HG02798 (cell line): Measurements from ENCODE around the gene ZIC4.

Experiments
- ATAC-seq: cut with Tn5 transposase; IDR thresholded peaks from one replicate; pipeline ENCODE4 v1.9.1; 2021; ENCODE audit warnings: mild to moderate bottlenecking; ENCODE audit not compliant: unreplicated experiment, poor library complexity

The ZIC4 gene

DNA sequence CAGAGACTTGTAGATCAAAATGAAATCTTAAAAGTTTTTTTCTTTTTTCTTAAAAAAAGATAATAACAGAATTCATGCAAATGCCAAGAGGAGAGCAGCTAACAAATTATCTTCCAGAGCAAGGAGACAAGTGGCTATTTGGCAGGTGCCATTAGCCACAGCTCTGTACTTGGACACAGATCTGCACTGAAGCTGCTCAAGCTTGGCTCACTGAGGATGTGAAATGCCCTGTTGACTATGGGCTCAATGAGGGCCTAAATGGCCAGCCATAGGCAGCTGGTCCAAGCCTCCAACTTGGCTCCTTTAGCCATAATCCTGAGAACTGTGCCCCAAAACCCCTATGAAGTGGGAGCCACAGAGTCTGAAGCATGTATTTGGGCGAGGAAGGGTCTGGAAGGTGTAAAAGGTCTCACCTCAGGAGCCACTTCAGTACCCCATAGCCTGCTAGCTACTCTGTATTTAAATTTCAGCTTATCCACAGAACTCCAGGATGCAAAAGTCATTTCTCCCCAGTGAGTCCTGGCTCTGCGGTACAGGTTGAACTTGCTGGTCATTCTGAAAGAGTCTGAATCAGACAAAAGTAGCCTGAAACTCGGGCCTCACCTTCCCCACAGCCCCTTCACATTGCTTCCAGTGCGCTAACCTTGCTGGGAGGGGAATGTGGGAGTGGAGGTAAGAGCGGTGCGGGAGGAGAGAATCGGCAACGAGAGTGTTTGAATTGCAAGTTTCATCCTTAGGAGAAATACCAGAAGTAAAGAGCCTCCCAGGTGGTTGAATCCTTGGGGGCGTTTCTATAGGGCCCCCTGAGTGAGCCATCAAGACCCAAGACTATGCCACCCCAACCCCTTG lies 48.0 kb downstream of the ZIC4 start:
- no peak for ATAC-seq

DNA sequence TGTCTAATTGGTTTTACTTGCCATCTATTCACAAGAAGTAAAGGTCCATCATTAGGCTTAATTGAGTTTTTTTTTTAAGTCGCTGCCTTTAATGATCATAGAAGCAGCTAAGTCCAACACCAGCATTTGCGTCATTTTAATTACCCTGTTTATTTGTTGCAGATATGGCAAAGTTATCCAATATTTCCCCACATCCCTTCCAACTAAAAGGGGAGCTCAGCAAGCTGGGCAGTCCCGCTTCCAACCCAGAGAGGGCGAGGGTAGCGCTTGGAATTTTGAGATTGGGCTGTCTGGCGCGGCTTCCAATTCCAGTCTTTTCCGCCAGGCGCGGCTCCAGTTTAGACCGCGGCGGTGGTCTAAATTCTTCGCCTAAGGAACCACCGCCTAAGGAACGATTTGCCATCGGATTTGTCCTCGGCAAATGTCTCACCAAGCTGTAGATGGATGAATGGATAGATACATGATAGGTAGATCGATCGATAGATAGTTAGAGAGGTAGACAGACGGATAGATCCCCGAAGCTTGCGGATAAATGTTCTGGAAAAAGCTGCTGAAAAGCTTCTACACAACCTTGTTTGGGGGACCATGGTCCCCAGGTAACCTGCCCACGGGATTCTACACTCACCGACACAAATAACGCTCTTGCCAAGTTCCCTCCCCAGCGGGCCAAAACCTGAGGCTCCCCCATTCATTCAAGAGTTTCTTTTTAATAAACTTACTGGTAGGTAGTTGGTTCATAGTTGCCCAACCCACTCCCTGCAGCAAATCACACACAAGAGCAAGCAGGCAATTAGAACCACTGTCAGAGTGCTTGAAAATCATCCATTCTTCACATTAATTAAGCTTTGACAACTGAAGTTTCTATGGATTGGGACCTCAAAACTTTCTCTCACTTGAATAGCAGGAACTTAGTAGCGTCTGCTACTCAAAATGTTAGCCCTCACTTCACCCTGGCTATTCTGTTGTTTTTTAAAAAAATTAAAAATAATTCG lies 49.1 kb downstream of the ZIC4 start:
- ATAC-seq = no peak

DNA sequence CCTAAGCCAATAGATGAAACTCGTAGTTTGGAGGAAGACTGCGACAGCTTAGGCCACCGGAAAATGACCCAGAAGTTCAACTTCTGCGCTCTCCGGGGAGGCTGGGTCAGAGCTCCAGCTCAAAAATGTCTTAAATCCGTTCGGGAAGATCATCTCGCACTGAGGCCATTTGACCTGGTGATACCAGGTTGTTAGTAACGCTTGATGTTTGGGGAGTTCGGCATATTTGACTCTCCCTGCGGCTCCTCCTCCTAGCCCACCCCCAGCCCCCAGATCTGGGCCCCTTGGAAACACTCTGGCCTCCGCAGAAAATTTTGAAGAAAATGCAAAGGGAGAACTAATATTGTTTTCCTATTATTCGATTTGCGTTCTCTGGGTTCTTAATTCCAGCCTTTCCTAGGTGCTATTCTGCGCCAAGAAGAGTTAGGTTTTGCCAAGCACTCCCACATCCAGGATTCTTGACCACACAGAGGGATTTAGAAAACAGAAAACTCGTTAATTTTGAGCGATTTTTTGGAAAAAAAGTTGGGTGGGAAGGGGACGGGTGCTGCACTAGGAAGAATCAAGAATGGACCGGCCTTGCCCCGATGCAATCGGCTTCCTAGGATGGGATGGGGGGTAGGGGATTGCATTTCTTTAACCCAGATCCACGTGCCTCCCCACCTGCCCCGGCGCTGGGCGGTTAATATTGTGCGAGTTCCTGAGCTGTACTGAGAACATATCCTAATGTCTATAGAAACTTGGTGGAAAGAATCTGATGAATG lies 50.0 kb downstream of the ZIC4 start:
- ATAC-seq = no peak

DNA sequence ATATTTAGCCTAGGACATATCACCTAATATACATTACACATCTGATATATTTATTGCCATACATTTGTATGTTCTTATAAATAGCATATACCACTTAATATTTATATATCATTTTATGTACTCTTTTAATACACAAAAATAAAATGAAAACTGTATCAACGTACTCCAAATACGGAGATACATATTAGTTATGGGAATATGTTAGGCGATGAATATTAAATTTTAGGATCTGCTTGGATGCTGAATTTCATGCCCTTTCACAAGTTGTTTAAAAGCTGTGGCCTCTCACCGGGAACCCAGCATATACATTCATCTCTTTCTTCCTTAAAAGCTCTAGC lies 50.6 kb downstream of the ZIC4 start:
- ATAC-seq = no peak

DNA sequence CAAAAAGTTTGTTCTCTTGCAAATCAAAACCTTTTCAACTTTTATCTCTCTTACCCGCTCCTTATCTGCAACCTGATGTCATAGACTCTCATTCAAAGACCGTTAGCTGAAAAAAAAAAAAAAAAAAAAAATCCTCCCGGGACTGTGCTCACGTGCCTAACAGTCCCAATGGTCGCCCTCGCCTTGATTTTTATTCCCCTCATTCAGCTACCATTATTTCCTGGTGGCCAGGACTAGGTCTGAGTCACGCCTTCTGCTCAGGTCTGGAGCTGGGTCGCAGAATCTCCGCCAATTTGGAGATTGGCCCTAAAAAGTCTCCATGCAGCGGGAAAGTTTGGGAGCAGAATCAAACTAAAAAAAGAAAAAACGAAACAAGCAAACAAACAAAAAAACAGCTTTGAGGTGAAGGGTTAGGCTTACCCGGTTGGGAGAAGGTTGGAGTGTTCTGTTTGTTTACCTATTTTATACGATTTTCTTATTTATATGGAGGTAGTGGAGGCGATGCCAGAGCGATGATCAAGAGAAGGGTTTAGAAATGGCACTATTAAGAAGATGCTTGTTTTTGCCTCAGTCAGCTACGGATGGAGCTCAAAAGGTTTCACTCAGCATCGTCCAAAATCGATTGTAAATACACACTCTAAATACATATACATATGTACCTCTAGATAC lies 51.1 kb downstream of the ZIC4 start:
- ATAC-seq = no peak

DNA sequence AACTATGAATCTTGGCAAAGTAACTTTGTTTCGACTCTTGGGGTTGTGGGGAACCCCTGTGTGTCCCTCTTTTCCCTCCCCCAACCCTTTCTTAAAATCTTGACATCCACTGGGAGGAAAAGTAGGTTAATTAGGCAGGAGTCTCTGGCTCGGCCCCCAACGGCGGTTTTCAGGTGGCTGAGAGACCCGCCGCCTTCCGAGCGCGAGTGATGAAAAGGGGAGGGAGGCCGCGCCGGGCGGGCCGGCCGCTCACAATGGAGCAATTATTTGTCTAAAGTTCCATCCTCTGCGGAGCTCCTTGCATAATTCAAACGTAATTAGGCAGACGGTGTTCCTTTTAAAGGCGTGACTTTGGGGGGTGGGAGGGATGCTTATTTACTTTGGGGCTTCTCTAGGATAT lies 51.7 kb downstream of the ZIC4 start:
- no peak for ATAC-seq

DNA sequence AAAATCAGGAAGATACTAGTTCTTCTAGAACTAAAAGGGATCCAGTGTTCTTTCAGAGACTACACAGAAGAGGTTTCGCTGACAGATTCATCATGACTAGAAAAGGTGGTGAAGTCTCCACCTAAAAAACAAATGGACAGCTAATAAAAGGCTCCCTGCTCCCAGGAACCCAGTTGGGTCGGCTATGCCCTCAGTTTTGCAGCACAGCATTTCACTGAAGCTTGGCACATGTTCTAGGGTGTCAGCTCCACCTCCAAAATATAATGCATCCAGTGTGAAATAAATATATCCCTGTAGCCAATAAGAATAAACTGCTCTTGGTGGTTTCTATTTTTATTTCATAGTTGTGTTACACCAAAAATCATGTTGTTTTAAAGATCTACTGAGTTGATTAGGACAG lies 55.0 kb downstream of the ZIC4 start:
- no peak for ATAC-seq

DNA sequence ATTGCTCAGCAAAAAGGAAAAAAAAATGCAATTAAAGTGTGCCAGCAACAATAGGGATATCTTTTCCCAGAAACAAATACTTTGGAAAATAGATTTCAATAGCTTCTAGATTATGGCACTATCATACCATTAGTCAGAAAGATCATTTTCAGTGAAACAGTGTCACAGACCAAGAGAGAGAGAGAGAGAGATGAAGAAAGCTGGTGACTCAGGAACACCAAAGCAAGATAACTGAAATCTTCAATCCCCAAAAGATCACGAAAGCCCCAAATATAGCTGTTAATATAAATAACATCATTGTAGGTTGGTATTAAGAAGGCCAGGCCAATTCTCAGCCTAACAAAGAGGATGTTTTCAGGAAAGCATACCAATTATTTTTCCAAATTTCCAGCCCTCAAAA lies 57.4 kb downstream of the ZIC4 start:
- ATAC-seq = no peak

DNA sequence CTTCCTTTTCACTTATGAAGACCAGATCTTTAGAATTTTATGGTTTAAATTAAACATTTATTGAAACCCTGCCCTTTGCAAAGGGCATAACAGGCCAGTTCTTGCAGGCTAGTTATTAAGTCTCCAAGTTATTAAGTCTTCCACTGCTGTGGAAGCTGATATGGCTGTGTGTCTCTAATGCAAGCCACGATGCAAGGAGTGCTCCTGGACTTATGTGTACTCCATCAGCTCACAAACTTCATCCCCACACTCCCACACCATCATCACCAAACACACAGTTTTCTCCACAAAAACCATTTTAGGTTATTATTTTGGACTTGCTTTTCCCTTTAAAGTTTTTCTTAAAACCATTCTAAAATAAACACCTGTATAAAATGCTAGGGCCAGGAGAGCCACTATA lies 62.4 kb downstream of the ZIC4 start:
- ATAC-seq = no peak

DNA sequence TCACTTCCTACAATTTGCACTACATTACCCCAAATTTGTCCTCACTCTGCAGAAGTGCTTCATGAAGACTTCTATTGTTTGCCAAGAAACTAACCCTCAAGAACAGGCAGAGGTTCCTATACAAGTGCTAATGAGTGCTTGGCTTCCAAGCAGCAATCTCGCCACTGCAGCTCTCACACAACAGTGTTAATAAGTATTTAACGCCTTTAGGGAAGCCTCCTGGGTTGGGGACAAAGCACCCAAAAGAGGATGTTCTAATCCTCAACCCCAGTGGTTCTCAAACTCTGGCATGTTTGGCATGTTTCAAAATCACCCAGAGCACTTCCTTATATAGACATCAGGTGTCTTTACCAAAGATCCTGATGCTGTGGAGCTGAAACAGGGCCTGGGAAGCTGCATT lies 64.6 kb downstream of the ZIC4 start:
- ATAC-seq = no peak

DNA sequence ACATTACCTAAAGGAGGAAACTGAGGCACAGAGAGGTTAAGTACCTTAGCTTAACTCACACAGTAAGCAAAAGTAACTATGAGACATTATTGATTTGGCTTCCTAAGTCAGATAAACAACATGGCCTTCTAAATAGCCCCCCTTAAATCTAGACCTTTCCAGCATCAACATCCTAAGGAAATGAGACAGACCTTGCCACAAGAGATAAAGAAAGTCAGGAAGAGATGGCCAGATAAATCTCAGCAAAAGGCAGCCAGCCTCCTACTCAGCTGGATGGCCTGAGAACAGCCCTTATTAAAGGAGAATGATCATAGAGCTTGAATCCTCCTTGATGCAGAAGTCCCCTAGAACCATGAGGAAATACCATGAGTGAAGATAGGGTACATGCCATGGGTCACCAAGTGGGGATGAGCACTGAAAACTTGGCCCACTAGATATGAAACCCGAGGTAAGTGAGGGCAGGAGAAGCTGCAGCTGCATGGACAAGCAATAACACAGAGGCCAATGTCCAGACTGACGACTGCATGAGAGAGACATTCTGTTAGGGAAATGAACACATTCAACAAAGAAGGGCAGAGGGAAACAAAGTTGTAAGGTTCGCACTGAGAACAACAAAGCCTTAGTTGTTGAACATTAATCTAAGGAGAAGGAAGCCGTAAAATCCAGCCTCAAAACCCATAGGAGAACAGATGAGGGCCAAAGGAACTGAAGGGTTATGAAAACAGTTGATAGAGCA lies 69.6 kb downstream of the ZIC4 start:
- ATAC-seq = no peak
